OCI-LY3 (cell line): ENCODE measurements around the gene METAP2.

Experiments
- EZH2phosphoT487 ChIP-seq: fragments of 200-600 bp; shearing (Covaris generic); IDR thresholded peaks from 2 replicates; pipeline ENCODE4 v1.6.1; 2018; ENCODE audit warnings: antibody characterized with exemption, mixed run types, low read depth
- TF ChIP-seq, protein P1 (sequence below): fragments of 200-600, 300-600 bp; sonication (generic); IDR thresholded peaks from 2 replicates; pipeline ENCODE4 v1.5.1; 2014; ENCODE audit warnings: antibody characterized with exemption, low read length, low read depth

DNA sequence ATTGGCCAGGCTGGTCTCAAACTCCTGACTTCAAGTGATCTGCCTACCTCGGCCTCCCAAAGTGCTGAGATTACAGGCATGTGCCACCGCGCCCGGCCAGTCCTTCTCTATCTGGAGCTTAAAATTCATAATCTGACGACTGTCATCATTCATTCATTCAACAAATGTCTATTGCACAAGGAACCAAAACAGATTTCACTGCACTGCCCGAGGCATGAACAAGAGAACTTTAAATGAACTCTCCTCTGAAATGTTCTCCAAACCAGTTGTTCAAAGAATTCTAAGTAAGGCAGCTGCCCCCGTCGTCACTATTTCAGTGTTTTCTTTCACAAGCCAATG is 44.8 kb upstream of the METAP2 start:
- TF ChIP-seq, protein P1, sequence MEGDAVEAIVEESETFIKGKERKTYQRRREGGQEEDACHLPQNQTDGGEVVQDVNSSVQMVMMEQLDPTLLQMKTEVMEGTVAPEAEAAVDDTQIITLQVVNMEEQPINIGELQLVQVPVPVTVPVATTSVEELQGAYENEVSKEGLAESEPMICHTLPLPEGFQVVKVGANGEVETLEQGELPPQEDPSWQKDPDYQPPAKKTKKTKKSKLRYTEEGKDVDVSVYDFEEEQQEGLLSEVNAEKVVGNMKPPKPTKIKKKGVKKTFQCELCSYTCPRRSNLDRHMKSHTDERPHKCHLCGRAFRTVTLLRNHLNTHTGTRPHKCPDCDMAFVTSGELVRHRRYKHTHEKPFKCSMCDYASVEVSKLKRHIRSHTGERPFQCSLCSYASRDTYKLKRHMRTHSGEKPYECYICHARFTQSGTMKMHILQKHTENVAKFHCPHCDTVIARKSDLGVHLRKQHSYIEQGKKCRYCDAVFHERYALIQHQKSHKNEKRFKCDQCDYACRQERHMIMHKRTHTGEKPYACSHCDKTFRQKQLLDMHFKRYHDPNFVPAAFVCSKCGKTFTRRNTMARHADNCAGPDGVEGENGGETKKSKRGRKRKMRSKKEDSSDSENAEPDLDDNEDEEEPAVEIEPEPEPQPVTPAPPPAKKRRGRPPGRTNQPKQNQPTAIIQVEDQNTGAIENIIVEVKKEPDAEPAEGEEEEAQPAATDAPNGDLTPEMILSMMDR = no peak
- no peak for TF ChIP-seq EZH2phosphoT487
